ENCODE results near the gene COL4A3. TPM values are rescaled to one million over a fixed set of nuclear protein-coding genes. Genes with fewer than 3 reads are reported as not detected.

The COL4A3 gene
- total and polyA plus RNA-seq, 2 experiments from 2014 or later: 0.11 to 0.70 TPM

- H3K4me3 ChIP-seq: no peak overlapping the region
- no peaks in the 10 kb centered on the region for H3K27me3 ChIP-seq (replicated peaks; ENCODE audit: insufficient read depth)
- H3K36me3 ChIP-seq (ENCODE audit: low read depth): no peaks in the 10 kb centered on the region
- H3F3A ChIP-seq (ENCODE audit: insufficient read depth): no peaks in the 10 kb centered on the region
- no peaks in the 10 kb centered on the region for H4K20me1 ChIP-seq (ENCODE audit: insufficient read depth)
- 3 to 5% methylated on average over 1 of the region's 1 CpG for WGBS, 2 experiments (ENCODE audit: low coverage in 1 of 2, low lambda C conversion rate in 2 of 2, missing lambda C conversion rate in 2 of 2)
- H3K79me2 ChIP-seq (ENCODE audit: insufficient read depth): no peaks in the 10 kb centered on the region
- no peaks in the 10 kb centered on the region for H3K9me3 ChIP-seq (ENCODE audit: low read depth)
- no peak overlapping the region for H2AFZ ChIP-seq
- TF ChIP-seq EZH2 (IDR thresholded peaks at IDR 0.05; ENCODE audit: insufficient read depth, poor library complexity, severe bottlenecking) (no peak), EZH2phosphoT487 (IDR thresholded peaks at IDR 0.05; ENCODE audit: insufficient read depth, low read depth) (no peak)
- no peak overlapping the region for H3K4me2 ChIP-seq (ENCODE audit: unreplicated experiment)
- in situ Hi-C loops (cut with MboI): no loop called here
- no peak overlapping the region for H3K9ac ChIP-seq
- DNase-seq: peak; percentile 38
- no peak overlapping the region for H3K27ac ChIP-seq
- H3K4me1 ChIP-seq (ENCODE audit: insufficient read depth): 0 out of 2 replicates have a peak, but pooled peaks cover 5% of the 10 kb centered on the region
- H3K9me2 ChIP-seq (ENCODE audit: insufficient read depth): no peaks in the 10 kb centered on the region
Measured at GRCh38 chr2:227186751-227187150, 22.3 kb downstream of the COL4A3 start.

GRCh38 chr2:227188292-227188691 is 23.9 kb downstream of the COL4A3 start:
- H3K9me3 ChIP-seq (ENCODE audit: low read depth): no peaks in the 10 kb centered on the region
- no peaks in the 10 kb centered on the region for H3K27me3 ChIP-seq (replicated peaks; ENCODE audit: insufficient read depth)
- no peaks in the 10 kb centered on the region for H3F3A ChIP-seq (ENCODE audit: insufficient read depth)
- H3K4me1 ChIP-seq (ENCODE audit: insufficient read depth): 0 out of 2 replicates have a peak, but pooled peaks cover 5% of the 10 kb centered on the region
- in situ Hi-C loops (cut with MboI): no loop called here
- no peaks in the 10 kb centered on the region for H4K20me1 ChIP-seq (ENCODE audit: insufficient read depth)
- WGBS, 2 experiments (ENCODE audit: low coverage in 1 of 2, low lambda C conversion rate in 2 of 2, missing lambda C conversion rate in 2 of 2): 29 to 32% methylated on average over 6 of the region's 6 CpGs
- no peak overlapping the region for H3K27ac ChIP-seq
- H2AFZ ChIP-seq: peak overlapping the region; percentile 58
- H3K9me2 ChIP-seq (ENCODE audit: insufficient read depth): no peaks in the 10 kb centered on the region
- no peak overlapping the region for H3K9ac ChIP-seq
- H3K4me2 ChIP-seq (ENCODE audit: unreplicated experiment): peak overlapping the region; percentile 63
- H3K79me2 ChIP-seq (ENCODE audit: insufficient read depth): no peaks in the 10 kb centered on the region
- TF ChIP-seq EZH2phosphoT487 (IDR thresholded peaks at IDR 0.05; ENCODE audit: insufficient read depth, low read depth) (no peak), EZH2 (IDR thresholded peaks at IDR 0.05; ENCODE audit: insufficient read depth, poor library complexity, severe bottlenecking) (no peak)
- H3K4me3 ChIP-seq: 0 out of 2 replicates have a peak overlapping the region, but pooled peaks have one; percentile 18
- DNase-seq: peak; percentile 52
- no peaks in the 10 kb centered on the region for H3K36me3 ChIP-seq (ENCODE audit: low read depth)

- no peaks in the 10 kb centered on the region for H3K36me3 ChIP-seq (ENCODE audit: low read depth)
Measured at GRCh38 chr2:227191367-227191766, 26.9 kb downstream of the COL4A3 start.

GRCh38 chr2:227192491-227192890 is 28.1 kb downstream of the COL4A3 start:
- H3K4me2 ChIP-seq (ENCODE audit: unreplicated experiment): no peak overlapping the region

More at GRCh38 chr2:227191367-227191766, 26.9 kb downstream of the COL4A3 start:
- Histone ChIP-seq H3K4me3 (no peak overlapping the region), H2AFZ (no peak overlapping the region), H3K9ac (no peak overlapping the region), H3K27ac (no peak overlapping the region), H3K79me2 (ENCODE audit: insufficient read depth) (no peaks in the 10 kb centered on the region), H3F3A (ENCODE audit: insufficient read depth) (no peaks in the 10 kb centered on the region), H3K27me3 (replicated peaks; ENCODE audit: insufficient read depth) (no peaks in the 10 kb centered on the region), H3K4me2 (ENCODE audit: unreplicated experiment) (no peak overlapping the region), H3K4me1 (ENCODE audit: insufficient read depth) (0 out of 2 replicates have a peak, but pooled peaks cover 5% of the 10 kb centered on the region), H3K9me3 (ENCODE audit: low read depth) (no peaks in the 10 kb centered on the region), H4K20me1 (ENCODE audit: insufficient read depth) (no peaks in the 10 kb centered on the region), H3K9me2 (ENCODE audit: insufficient read depth) (no peaks in the 10 kb centered on the region)
- WGBS, 2 experiments (ENCODE audit: low coverage in 1 of 2, low lambda C conversion rate in 2 of 2, missing lambda C conversion rate in 2 of 2): 21 to 31% methylated on average over 3 of the region's 3 CpGs
- in situ Hi-C loops (cut with MboI): no loop called here
- peak; percentile 4 for DNase-seq
- TF ChIP-seq EZH2 (IDR thresholded peaks at IDR 0.05; ENCODE audit: insufficient read depth, poor library complexity, severe bottlenecking) (no peak), EZH2phosphoT487 (IDR thresholded peaks at IDR 0.05; ENCODE audit: insufficient read depth, low read depth) (no peak)

More at GRCh38 chr2:227192491-227192890, 28.1 kb downstream of the COL4A3 start:
- in situ Hi-C loops (cut with MboI): no loop called here
- TF ChIP-seq EZH2 (IDR thresholded peaks at IDR 0.05; ENCODE audit: insufficient read depth, poor library complexity, severe bottlenecking) (no peak), EZH2phosphoT487 (IDR thresholded peaks at IDR 0.05; ENCODE audit: insufficient read depth, low read depth) (no peak)
- no peak overlapping the region for H3K27ac ChIP-seq
- H3K79me2 ChIP-seq (ENCODE audit: insufficient read depth): no peaks in the 10 kb centered on the region
- DNase-seq: peak; percentile 2
- no peaks in the 10 kb centered on the region for H3K9me2 ChIP-seq (ENCODE audit: insufficient read depth)
- no peaks in the 10 kb centered on the region for H3F3A ChIP-seq (ENCODE audit: insufficient read depth)
- H3K36me3 ChIP-seq (ENCODE audit: low read depth): no peaks in the 10 kb centered on the region
- H4K20me1 ChIP-seq (ENCODE audit: insufficient read depth): no peaks in the 10 kb centered on the region
- no peaks in the 10 kb centered on the region for H3K9me3 ChIP-seq (ENCODE audit: low read depth)
- WGBS, 2 experiments (ENCODE audit: low coverage in 1 of 2, low lambda C conversion rate in 2 of 2, missing lambda C conversion rate in 2 of 2): 83 to 84% methylated on average over 3 of the region's 3 CpGs
- no peak overlapping the region for H2AFZ ChIP-seq
- no peak overlapping the region for H3K9ac ChIP-seq
- no peak overlapping the region for H3K4me3 ChIP-seq
- 0 out of 2 replicates have a peak, but pooled peaks cover 5% of the 10 kb centered on the region for H3K4me1 ChIP-seq (ENCODE audit: insufficient read depth)
- no peaks in the 10 kb centered on the region for H3K27me3 ChIP-seq (replicated peaks; ENCODE audit: insufficient read depth)
